ENCODE data around the gene RPS13. TPM values are rescaled to one million over a fixed set of nuclear protein-coding genes. Genes with fewer than 3 reads are reported as not detected.

The RPS13 gene
- total and polyA plus RNA-seq, 9 of the 15 experiments (the other 6 are each of a cell fraction or from before 2014, with no cell fraction given), result 1,267 to 3,714 (median 1,762) TPM

DNA sequence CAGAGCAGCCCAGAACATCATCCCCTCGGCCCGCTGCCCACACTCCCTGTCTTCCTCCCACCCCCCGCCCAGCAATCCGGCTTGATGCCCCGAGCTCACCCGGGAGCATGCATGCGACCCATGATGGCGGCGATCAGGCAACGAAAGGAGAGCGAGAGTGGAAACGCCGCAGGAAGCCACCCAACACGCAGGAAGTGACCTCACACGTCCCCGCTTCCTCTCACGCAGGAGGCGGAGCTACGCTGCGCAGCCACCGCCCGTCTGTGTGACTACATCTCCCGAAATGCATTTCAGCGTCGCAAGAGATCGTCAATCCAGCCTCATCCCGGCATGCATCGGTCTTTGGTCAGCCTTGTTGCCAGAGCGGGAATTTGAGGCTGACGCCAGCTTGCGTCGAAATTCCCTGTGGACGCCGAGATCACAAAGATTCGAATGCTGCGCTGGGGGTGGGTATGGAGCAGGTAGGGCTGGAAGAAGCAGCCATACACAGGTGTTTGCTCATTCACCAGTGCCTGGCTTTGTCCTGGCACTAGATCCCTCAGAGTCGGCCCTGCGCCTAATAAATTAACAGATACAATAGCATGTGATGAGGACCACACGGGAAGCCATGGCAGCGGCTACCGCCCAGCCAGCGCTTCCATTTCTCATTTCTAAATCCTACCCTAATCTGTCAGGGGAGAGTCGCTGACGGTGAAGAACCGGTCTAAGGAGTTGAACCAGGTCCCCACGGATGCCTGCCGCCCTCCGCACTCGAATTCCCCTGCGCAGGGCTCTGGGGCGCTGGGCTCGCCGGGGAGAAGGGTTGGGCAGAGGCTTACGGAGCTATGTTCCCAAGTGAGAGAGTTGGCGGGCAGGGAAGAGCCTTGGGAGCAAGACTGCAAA lies at the start of gene RPS13 (continued):
- TF ChIP-seq, protein P1, sequence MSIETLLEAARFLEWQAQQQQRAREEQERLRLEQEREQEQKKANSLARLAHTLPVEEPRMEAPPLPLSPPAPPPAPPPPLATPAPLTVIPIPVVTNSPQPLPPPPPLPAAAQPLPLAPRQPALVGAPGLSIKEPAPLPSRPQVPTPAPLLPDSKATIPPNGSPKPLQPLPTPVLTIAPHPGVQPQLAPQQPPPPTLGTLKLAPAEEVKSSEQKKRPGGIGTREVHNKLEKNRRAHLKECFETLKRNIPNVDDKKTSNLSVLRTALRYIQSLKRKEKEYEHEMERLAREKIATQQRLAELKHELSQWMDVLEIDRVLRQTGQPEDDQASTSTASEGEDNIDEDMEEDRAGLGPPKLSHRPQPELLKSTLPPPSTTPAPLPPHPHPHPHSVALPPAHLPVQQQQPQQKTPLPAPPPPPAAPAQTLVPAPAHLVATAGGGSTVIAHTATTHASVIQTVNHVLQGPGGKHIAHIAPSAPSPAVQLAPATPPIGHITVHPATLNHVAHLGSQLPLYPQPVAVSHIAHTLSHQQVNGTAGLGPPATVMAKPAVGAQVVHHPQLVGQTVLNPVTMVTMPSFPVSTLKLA (conservative IDR thresholded peaks at IDR 0.05), result peak; percentile 80 to 83
- TF ChIP-seq, protein P2, sequence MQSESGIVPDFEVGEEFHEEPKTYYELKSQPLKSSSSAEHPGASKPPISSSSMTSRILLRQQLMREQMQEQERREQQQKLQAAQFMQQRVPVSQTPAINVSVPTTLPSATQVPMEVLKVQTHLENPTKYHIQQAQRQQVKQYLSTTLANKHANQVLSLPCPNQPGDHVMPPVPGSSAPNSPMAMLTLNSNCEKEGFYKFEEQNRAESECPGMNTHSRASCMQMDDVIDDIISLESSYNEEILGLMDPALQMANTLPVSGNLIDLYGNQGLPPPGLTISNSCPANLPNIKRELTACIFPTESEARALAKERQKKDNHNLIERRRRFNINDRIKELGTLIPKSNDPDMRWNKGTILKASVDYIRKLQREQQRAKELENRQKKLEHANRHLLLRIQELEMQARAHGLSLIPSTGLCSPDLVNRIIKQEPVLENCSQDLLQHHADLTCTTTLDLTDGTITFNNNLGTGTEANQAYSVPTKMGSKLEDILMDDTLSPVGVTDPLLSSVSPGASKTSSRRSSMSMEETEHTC (IDR thresholded peaks at IDR 0.05), result no peak
- TF ChIP-seq, protein P3, sequence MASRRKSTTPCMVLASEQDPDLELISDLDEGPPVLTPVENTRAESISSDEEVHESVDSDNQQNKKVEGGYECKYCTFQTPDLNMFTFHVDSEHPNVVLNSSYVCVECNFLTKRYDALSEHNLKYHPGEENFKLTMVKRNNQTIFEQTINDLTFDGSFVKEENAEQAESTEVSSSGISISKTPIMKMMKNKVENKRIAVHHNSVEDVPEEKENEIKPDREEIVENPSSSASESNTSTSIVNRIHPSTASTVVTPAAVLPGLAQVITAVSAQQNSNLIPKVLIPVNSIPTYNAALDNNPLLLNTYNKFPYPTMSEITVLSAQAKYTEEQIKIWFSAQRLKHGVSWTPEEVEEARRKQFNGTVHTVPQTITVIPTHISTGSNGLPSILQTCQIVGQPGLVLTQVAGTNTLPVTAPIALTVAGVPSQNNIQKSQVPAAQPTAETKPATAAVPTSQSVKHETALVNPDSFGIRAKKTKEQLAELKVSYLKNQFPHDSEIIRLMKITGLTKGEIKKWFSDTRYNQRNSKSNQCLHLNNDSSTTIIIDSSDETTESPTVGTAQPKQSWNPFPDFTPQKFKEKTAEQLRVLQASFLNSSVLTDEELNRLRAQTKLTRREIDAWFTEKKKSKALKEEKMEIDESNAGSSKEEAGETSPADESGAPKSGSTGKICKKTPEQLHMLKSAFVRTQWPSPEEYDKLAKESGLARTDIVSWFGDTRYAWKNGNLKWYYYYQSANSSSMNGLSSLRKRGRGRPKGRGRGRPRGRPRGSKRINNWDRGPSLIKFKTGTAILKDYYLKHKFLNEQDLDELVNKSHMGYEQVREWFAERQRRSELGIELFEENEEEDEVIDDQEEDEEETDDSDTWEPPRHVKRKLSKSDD (conservative IDR thresholded peaks at IDR 0.05; ENCODE audit: low read length), result peak; percentile 85
- TF ChIP-seq ZNF12 (CRISPR knock-in tag; IDR thresholded peaks at IDR 0.05) (0 out of 2 replicates have a peak, but pooled peaks have one; percentile 29), BCOR (IDR thresholded peaks at IDR 0.05) (no peak), ARID1B (IDR thresholded peaks at IDR 0.05) (peak; percentile 5), PTBP1 (IDR thresholded peaks at IDR 0.05; ENCODE audit: low read depth, low read length) (no peak), ATF1 (CRISPR knock-in tag; IDR thresholded peaks at IDR 0.05) (peak; percentile 73), ATF1 (tag; IDR thresholded peaks at IDR 0.05) (peak; percentile 97), ATF7 (IDR thresholded peaks at IDR 0.05) (peak; percentile 96), DDX20 (tag; IDR thresholded peaks at IDR 0.05; ENCODE audit: low read depth) (no peak), ZFX (CRISPR knock-in tag; IDR thresholded peaks at IDR 0.05) (peak; percentile 77; the same call in 1 of the 2 replicates), DMBX1 (CRISPR knock-in tag; IDR thresholded peaks at IDR 0.05; ENCODE audit: borderline replicate concordance) (0 out of 2 replicates have a peak, but pooled peaks have one; percentile 11)
- TF ChIP-seq, protein P4, sequence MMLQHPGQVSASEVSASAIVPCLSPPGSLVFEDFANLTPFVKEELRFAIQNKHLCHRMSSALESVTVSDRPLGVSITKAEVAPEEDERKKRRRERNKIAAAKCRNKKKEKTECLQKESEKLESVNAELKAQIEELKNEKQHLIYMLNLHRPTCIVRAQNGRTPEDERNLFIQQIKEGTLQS (IDR thresholded peaks at IDR 0.05), result peak; percentile 75
- TF ChIP-seq, protein P4 (CRISPR knock-in tag; conservative IDR thresholded peaks at IDR 0.05), result peak; percentile 55; the same call in 1 of the 2 replicates
- TF ChIP-seq, protein P5, sequence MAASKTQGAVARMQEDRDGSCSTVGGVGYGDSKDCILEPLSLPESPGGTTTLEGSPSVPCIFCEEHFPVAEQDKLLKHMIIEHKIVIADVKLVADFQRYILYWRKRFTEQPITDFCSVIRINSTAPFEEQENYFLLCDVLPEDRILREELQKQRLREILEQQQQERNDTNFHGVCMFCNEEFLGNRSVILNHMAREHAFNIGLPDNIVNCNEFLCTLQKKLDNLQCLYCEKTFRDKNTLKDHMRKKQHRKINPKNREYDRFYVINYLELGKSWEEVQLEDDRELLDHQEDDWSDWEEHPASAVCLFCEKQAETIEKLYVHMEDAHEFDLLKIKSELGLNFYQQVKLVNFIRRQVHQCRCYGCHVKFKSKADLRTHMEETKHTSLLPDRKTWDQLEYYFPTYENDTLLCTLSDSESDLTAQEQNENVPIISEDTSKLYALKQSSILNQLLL (CRISPR knock-in tag; IDR thresholded peaks at IDR 0.05; ENCODE audit: borderline replicate concordance), result no peak
- TF ChIP-seq, protein P6, sequence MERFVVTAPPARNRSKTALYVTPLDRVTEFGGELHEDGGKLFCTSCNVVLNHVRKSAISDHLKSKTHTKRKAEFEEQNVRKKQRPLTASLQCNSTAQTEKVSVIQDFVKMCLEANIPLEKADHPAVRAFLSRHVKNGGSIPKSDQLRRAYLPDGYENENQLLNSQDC (CRISPR knock-in tag; IDR thresholded peaks at IDR 0.05), result 0 out of 2 replicates have a peak, but pooled peaks have one; percentile 18
- TF ChIP-seq, protein P7, sequence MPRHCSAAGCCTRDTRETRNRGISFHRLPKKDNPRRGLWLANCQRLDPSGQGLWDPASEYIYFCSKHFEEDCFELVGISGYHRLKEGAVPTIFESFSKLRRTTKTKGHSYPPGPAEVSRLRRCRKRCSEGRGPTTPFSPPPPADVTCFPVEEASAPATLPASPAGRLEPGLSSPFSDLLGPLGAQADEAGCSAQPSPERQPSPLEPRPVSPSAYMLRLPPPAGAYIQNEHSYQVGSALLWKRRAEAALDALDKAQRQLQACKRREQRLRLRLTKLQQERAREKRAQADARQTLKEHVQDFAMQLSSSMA (CRISPR knock-in tag; IDR thresholded peaks at IDR 0.05), result no peak
